GM19455 (cell line): ENCODE results near the gene TNXB.
"Not testable (repeated sequence)": the region's sequence is repeated elsewhere in the genome, so short reads cannot be mapped to it uniquely, and the experiment has no call there.

Source experiments
- ATAC-seq: cut with Tn5 transposase; IDR thresholded peaks from one replicate; pipeline ENCODE4 v1.9.1; 2021; ENCODE audit not compliant: unreplicated experiment

Gene TNXB

GRCh38 chr6:32041385-32041784, 67.8 kb downstream of the TNXB start:
- not testable (repeated sequence) for ATAC-seq

- not testable (repeated sequence) for ATAC-seq
These were observed 68.2 kb downstream of the TNXB start for GRCh38 chr6:32041050-32041321.

- ATAC-seq, result not testable (repeated sequence)
These were observed 68.7 kb downstream of the TNXB start for GRCh38 chr6:32040299-32041049.

GRCh38 chr6:32039321-32040274, 69.5 kb downstream of the TNXB start:
- not testable (repeated sequence) for ATAC-seq

GRCh38 chr6:32038878-32039277, 70.3 kb downstream of the TNXB start:
- ATAC-seq, result not testable (repeated sequence)

GRCh38 chr6:32037598-32038524, 71.3 kb downstream of the TNXB start, which contains the start of gene CYP21A2:
Gene CYP21A2 (plus strand): TSS chr6:32038415. CDS start chr6:32038423, 8 bp downstream.
- not testable (repeated sequence) for ATAC-seq

GRCh38 chr6:32037136-32037535, 72.0 kb downstream of the TNXB start:
- ATAC-seq, result not testable (repeated sequence)

GRCh38 chr6:32035283-32036013, 73.7 kb downstream of the TNXB start:
- ATAC-seq, result not testable (repeated sequence)

GRCh38 chr6:32029553-32029952, 79.6 kb downstream of the TNXB start:
- not testable (repeated sequence) for ATAC-seq

- not testable (repeated sequence) for ATAC-seq
These were observed 80.5 kb downstream of the TNXB start for GRCh38 chr6:32028631-32029030.

GRCh38 chr6:32022100-32022499, 87.0 kb downstream of the TNXB start:
- not testable (repeated sequence) for ATAC-seq

GRCh38 chr6:32014547-32014946, 94.6 kb downstream of the TNXB start, which contains the start of gene C4B:
Gene C4B (plus strand): TSS chr6:32014795. CDS start chr6:32014846, 51 bp downstream.
- ATAC-seq, result not testable (repeated sequence)

GRCh38 chr6:32013738-32014137, 95.4 kb downstream of the TNXB start:
- ATAC-seq, result not testable (repeated sequence)

- not testable (repeated sequence) for ATAC-seq
These were observed 96.1 kb downstream of the TNXB start for GRCh38 chr6:32012941-32013617.

- ATAC-seq, result not testable (repeated sequence)
These were observed 98.1 kb downstream of the TNXB start for GRCh38 chr6:32010856-32011530.

GRCh38 chr6:32009537-32009936, 99.6 kb downstream of the TNXB start:
- ATAC-seq, result not testable (repeated sequence)

GRCh38 chr6:32008616-32009015, 100.5 kb downstream of the TNXB start:
- not testable (repeated sequence) for ATAC-seq

GRCh38 chr6:32008037-32008436, 101.1 kb downstream of the TNXB start:
- not testable (repeated sequence) for ATAC-seq

GRCh38 chr6:32007086-32007485, 102.1 kb downstream of the TNXB start:
- ATAC-seq, result not testable (repeated sequence)
